GM19463 (cell line): Measurements from ENCODE around the gene DHX40.
"Not testable (repeated sequence)": the region's sequence is repeated elsewhere in the genome, so short reads cannot be mapped to it uniquely, and the experiment has no call there.

ENCODE experiments used
- ATAC-seq: cut with Tn5 transposase; IDR thresholded peaks from one replicate; pipeline ENCODE4 v1.9.1; 2021; ENCODE audit warnings: mild to moderate bottlenecking, moderate library complexity; ENCODE audit not compliant: unreplicated experiment

The DHX40 gene

DNA sequence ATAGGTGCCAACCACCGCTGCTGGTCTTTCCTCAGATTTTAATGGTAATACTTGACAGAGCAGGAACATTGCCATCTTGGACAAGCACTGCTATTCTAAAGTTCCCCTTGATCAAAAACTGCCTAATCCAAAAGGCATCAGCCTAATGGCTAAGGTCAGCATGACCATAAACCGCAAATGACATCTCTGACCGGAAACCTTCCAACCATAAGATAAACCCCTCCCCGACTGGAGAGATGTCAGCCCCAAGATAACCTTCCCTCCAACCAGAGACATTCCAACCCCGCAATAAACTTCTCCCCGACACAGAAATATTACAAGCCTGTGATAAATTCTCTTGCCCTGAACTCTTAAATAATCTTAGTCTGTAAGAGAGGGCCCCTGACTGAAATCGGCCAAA, 7.4 kb upstream of the DHX40 start:
- ATAC-seq: no peak

DNA sequence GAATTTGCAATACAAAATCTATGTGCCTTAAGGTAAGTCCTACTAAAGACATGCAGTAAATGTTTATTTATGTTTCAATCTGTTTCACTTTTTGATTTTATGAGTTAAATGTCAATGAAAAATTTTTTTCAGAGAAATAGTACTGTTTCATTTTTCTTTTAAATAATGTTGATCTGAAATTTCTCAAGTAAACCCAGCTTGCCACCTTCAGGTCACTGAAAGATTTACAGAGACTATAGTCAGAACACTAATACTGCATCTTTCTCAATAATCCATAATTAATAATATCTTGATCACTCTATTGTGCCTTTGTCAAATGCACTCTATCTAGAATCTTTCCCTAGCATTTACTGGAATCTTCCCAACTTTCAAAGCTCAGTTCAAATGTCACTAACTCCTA, 6.5 kb upstream of the DHX40 start:
- no peak for ATAC-seq

DNA sequence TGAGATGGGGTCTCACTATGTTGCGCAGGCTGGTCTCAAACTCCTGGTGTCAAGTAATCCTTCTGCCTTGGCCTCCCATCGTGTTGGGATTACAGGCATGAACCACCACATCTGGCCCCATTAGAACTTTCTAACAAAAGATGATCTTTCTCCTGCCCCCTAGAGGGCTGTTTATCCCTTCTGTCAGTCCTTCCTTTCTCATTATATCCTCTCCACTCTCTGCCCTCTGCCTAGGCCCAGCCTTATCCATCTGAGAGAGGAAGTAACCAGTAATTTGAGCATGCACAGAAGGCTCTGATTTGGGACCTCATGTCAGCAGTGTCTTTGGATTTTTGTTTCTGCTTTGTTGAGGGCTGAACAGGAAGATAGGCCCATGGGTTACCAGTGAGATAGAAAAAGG, 4.4 kb upstream of the DHX40 start:
- no peak for ATAC-seq

DNA sequence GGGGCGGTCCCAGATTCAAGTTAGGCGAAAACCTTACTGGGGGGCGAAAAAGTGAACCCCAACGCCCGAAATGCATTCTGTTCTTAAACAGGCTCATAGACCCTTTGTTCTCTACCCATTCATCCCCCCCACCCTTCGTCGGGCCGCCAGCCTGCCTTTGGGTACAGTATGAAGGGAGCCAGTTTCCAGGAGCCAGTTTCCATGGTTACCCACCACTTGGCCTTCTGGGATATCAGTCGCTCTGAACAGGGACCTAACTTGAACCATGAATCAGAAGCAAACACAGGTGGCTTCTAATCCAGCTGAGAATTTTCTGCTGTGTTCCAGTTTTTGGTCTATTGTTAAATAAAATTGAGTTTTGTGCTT, 532 bp downstream of the DHX40 start:
- ATAC-seq: peak; percentile 38

DNA sequence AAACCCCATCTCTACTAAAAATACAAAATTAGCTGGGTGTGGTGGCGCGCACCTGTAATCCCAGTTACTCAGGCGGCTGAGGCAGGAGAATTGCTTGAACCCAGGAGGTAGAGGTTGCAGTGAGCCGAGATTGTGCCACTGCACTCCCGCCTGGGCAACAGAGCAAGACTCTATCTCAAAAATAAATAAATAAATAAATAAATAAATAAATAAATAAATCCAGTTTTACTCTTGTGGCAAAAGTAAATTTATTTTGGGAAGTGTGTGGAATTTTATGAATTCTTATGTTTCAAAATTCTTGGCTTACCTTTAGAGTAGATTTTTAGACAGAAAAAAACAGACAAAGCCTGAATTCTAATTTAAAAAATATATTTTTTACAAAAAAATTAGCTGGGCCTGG, 3.7 kb downstream of the DHX40 start:
- ATAC-seq: not testable (repeated sequence)

DNA sequence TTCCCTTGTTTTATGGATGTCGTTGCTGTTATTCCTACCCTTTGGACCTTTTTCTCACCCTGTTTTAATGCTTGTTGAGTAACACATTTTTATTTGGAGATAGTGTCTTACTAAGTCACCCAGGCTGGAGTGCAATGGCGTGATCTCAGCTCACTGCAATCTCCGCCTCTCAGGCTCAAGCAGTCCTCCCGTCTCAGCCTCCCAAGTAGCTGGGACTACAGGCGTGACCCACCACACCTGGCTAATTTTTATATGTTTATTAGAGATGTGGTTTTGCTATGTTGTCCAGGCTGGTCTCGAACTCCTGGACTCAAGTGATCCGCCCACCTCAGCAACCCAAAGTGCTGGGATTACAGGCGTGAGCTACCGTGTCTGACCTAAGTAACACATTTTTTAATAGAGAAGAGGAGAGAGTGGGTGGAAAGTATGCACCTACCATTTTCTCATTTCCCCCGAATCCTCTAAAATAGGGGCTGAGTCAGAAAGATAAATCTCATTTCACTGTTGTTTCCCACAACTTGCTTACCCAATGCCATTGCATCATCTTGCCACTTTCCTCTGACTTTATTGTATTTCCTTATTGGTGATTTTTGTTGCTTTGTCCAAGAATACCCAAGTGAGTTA, 7.0 kb downstream of the DHX40 start:
- ATAC-seq: no peak

DNA sequence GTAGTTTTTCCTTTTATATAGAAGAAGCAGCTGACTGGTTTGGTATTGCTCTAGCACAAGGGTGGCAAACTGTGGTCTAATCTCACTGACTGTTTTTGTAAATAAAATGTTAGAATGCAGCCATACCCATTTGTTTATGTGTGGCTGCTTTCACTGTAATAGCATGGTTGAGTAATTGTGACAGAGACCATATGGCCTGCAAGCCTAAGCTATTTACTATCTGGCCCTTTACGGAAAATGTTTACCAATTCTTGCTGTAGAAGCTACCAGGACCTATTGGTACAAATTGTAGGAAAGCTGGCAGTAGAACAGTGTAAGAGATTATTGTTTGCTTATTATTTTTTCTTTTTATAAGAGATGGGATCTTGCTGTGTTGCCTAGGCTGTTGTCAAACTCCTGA, 18.8 kb downstream of the DHX40 start:
- not testable (repeated sequence) for ATAC-seq

DNA sequence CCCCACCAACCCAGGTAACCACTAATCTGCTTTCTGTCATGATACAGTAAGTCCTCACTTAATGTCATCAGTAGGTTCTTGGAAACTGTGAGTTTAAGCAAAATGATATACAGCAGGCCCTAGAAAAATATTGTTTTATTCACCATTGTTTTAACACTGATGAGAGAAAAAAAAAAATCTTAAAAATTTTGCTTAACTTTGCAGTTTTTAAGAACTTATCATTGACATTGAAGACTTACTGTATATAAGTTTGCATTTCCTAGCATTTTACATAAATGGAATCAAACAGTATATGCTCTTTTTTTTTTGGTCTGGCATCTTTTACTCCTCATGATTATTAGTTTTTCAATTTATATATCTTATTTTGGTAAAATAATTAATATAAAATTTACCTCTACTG, 34.8 kb downstream of the DHX40 start:
- ATAC-seq: no peak

DNA sequence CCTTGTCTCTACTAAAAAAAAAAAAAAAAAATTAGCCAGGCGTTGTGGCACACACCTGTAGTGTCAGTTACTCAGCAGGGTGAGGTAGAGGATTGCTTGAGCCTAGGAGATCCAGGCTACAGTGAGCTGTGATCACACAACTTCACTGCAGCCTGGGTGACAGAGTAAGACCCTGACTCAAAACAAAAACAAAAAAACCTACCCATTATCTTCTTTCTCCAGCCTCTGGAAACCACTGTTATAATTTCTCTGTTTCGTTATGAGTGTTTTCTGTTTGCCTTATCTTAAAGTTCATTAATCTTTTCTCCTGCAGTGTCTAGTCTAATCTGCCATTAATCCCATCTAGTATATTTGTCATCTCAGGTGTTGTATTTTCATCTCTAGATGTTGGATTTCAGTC, 35.7 kb downstream of the DHX40 start:
- ATAC-seq: no peak

DNA sequence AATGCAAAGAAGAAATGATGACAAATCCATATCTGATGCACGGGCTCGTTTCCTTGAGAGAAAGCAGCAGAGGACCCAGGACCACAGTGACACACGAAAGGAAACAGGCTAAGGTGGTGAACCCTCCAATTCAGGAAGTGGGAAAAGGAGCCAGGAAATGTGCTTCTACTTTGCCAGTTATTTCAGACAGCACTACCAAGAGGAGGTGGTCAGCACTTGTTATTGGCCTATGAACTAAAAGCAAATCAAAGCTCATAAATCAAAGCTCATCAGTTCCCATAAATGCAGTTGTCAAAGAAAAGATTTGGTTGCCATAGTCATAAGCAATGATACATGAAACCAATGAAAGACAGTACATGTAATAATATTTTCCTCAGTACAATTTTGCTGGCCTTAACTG, 41.7 kb downstream of the DHX40 start:
- ATAC-seq: no peak

DNA sequence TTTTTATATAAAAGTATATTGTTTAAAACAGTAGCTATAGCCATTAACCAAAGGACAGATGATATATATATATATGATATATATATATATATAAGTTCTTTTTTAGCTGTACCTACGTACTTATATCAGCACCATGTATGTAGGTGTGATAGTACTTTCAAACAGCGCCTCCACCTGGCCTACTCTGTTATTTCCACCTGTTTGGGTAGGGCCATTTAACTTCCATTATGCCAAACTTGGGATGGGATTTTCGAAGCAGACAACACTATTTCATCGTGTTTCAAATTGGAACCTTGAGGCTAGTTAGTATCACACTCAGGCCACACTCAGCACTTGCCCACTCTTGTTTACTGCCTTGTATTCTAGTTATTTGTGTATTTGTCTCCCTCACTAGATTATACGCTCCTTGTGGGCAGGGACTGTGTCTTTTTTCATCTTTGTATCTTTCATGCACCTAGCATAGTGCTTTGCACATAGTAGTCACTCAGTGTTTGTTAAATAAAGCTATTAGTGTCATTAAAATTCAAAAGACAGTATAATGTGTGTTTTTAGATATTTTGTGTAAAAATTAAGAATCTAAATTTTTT, 42.5 kb downstream of the DHX40 start:
- ATAC-seq: no peak

DNA sequence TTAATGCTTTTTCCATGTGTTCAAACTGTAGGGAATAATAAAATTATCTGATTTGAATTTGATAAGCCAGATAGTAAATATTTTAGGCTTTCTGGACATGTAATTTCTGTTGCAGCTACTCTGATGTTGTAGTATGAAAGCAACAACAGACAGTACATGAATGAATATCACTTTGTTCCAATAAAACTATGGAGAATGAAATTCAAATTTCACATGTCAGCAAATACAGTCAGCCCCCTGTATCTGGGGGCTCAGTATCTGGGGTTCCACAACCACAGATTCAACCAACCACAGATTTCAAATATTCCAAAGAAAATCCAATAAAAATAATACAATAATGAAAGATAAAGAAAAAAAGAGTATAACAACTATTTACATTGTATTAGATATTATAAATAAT, 46.1 kb downstream of the DHX40 start:
- no peak for ATAC-seq

DNA sequence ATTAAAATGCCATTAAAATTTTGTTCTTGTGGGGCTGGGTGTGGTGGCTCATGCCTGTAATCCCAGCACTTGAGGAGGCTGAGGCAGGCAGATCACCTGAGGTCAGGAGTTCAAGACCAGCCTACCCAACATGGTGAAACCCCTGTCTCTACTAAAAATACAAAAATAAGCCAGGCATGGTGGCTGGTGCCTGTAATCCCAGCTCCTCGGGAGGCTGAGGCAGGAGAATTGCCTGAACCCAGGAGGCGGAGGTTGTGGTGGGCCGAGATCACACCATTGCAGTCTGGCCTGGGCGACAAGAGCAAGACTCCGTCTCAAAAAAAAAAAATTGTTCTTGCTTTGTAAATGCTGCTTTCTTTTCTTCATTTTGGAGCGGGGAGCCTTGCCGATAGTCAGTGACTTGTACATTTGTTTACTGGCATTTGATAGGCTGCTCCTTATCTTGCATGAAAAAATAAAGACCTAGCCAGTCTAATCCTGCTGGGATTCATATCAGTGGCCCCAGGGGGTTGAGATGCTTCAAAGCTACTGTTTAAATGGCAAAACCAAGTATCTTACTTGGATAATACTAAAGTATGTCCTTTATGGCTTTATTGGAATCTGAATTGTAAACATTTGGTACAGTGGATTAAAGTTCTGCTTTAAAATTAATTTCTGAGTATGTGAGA, 51.0 kb downstream of the DHX40 start:
- ATAC-seq: no peak

DNA sequence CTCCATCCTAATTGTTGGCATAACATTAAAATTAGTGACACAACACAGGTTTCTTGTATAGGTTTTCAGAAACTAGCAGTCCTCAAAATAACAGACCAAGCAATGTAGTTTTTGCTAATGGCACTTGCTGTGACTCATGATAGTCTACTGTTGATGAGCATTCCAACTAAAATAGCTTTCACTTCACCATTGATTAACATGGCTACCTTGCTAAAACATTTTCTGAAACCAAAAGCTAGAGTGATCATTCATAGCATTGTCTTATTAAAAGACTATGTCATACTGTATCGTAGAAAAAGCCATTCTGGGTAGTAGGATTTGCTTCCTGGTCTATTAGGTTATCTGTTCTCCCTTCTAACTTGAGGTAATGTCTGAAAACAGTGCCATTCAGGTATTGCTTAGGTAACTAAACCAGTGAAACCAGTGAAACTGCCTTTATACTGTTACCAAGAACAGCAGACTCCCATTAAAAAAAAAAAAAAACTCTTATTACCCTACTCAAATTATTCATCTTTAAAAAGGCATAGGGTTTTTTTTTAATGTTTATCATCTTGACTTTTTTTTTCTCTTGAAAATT, 51.8 kb downstream of the DHX40 start:
- ATAC-seq: no peak

DNA sequence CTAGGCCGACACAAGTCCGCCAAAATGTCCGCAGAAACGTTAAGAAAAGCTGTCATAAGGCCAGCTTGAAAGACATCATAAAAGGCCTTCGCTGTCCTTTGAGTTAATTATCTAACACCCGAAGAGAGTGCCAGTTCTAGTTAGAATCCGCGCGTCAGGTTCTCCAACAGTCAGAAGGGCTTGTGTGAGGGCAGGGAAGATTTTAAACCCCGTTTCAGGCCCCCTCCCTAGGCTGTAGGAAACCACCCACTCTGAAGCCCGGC, 53.6 kb downstream of the DHX40 start:
- no peak for ATAC-seq

DNA sequence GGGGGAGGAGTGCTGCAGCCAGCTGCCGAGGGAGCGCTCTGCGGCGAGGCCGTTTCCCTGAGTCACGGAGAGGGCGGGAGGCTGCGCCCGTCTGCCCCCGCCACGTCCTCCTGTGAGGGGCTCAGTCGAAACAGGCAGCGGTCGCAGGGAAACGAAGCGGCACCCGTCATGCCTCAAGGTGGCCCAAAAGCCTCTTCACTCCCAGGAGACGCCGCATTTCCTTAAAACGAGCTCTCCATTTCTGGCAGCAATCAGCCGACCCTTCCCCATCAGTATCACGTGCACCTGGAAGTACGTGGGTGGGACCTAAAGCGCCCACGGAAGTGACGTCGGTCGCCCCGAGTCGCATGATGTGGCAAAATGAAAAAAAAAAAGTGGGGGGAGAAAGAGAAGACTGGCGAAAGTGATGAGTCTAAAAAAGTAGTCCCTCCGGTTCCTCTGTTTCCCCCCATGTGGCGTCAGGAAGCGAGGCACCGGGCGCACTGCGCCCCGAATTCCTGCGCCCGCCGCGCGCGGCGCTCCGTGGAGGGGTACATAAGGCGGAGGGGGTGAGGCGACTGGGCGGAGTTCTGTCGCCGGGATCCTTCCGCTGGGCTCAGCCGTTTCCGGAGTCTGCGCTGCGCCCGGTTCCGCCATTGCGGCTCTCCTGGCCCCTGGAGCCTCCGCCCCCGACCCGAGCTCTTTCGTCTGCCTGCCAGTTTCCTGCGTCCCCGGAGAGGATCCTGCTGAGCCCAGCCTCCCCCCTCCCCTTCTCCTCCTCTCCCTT, 54.1 kb downstream of the DHX40 start, which contains the start of gene CLTC:
Gene CLTC, plus strand, starts transcription at position 598 of the 766 bp plus-strand sequence. CDS start 237 bp downstream, outside the sequence.
- ATAC-seq: peak; percentile 74

DNA sequence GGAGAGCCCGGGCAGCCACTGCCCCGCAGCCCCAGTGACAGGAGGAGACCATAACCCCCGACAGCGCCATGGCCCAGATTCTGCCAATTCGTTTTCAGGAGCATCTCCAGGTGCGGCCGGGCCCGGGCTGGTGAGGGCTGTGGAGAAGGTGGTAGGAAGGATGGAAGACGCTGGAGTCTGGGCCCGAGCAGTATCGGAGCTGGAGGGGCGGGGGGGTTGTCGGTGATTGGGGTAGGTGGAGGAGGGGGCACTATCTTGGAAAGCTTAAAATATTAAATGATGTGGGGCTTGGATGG, 54.6 kb downstream of the DHX40 start:
- ATAC-seq: no peak

DNA sequence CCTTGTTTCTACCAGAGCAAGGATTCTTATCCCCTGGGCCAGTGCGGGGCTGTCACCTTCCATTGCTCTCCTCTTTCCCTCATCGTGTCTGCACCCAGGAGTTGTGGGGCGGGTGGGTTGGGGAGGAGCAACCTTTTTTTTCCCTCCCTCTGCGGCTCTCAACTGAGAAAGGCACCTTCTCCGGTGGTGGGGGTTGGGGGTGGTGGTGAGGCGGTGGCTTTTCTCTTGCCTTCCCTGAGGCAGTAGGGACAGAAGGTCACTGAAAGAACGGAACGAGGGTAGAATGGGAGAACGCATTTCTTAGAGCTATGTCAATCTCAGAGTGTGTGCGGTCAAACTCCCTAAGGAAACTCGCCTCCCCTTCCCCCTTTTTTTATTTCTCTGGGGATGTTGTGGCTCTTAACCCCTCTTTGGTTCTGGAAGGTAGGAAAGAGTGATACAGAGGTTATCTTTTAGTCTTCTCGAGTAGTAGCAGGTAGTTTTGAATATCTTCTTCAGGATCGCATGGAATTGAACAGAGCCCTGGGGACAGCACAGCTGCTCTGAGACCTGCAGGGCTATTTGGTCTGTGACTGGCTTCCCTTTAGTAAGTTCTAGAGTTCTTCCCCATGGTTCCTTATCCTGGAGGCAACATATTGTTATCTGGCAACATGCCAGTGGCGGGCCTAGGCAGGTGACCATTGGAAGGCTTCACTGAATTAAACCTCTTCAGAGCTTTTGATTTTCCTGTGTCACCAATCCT, 55.3 kb downstream of the DHX40 start:
- ATAC-seq: no peak

DNA sequence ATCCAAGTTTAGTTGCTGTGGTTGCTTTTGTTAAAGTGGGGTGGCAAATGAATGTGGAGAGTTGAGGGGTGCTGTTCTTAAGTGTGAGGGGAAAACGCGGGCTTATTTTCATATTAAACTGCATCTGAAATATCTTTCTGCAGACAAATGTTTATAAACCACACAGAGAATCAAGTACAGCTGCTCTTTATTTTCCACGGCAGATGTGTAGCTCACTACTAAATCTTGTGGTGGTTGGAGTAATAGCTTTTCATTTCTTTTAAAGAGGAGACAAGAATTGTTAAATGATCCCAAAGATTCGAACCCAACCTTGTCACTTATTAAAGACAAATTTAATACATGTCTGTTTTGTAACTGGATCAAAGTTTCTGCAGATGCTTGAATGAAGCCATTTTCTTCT, 56.4 kb downstream of the DHX40 start:
- no peak for ATAC-seq

DNA sequence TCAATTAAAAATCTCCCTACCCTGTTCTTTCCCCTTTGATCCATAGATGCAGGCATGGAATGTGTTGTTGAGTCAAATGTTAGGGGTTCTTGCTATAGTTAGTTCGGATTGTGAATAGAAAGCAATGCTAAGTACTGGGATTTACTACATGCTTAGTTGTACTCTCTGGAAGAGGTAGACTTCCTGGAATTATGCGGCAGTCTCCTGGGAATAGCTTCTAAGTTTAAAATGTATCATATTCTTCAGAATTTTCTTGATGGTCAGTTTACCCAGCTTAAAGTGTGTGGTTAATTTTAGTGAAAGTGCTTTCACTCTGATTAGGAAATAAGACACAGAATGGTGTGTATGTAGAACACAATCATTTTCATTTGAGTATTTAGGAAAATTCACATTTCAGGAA, 57.7 kb downstream of the DHX40 start:
- no peak for ATAC-seq

DNA sequence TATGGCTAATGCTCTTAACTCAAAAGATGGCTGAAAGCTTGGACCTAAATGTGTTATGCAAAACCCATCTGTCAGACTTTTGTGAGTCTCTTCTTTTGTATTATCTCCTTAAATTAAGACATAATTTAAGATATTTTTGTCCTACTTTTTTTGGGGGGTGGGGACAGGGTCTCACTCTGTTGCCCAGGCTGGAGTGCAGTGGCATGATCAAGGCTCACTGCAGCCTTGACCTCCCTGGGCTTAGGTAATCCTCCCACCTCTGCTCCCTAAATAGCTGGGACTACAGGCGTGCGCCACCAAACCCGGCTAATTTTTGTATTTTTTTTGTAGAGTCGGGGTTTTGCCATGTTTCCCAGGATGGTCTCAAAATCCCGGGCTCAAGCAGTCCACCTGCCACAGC, 61.3 kb downstream of the DHX40 start:
- ATAC-seq: no peak
